GM12878 (cell line): ENCODE measurements around the gene BRSK2. TPM values are rescaled to one million over a fixed set of nuclear protein-coding genes. Genes with fewer than 3 reads are reported as not detected.

ENCODE experiments used
- ATAC-seq: fragments of 200-7000 bp; cut with Tn5 transposase; 3 replicates; pipeline ENCODE4 v1.9.1; 2020; ENCODE audit warnings: mild to moderate bottlenecking, moderate library complexity
- BruUV-seq: library from RNA; stranded (reverse); fragments of 400-500 nt; replicated peaks from 2 replicates; lab custom pipeline; 2021; lab: Mats Ljungman, UMichigan
- CTCF ChIA-PET: fragments of 300-600 bp; sonication (Branson Sonifier 250); formaldehyde crosslinking; extraction: SDS; loops from one replicate; lab custom pipeline; 2021; ENCODE audit warnings: inconsistent platforms; lab: Yijun Ruan, JAX
- POLR2A ChIA-PET: fragments of 350-600 bp; formaldehyde crosslinking; extraction: SDS; loops from one replicate; lab custom pipeline; 2021; ENCODE audit warnings: inconsistent platforms; lab: Charles Lee
- RAD21 ChIA-PET: fragments of 300-600 bp; sonication (Branson Sonifier 250); formaldehyde crosslinking; loops from one replicate; lab custom pipeline; 2023; ENCODE audit warnings: antibody characterized with exemption; ENCODE audit not compliant: unreplicated experiment; lab: Charles Lee
- SMC1A ChIA-PET: fragments of 300-600 bp; sonication (Branson Sonifier 250); formaldehyde crosslinking; loops from one replicate; lab custom pipeline; 2023; ENCODE audit not compliant: unreplicated experiment, uncharacterized antibody; lab: Charles Lee
- DNase-seq: peaks from one replicate; pipeline ENCODE4 v3.0.0-alpha.2; 2011; ENCODE audit warnings: low read depth, low spot score
- FAIRE-seq: peaks from 3 replicates; lab custom pipeline; 2011; peaks lifted over from hg19 to GRCh38; lab: Jason Lieb, UNC
- H2AFZ ChIP-seq: 2 replicates; pipeline ENCODE4 v1.6.0; 2011; ENCODE audit warnings: low read depth, low read length, control low read depth; ENCODE audit not compliant: control insufficient read depth
- H3K27ac ChIP-seq: 2 replicates; pipeline ENCODE4 v1.5.1; 2011; ENCODE audit warnings: control low read depth; ENCODE audit not compliant: control insufficient read depth, insufficient read depth
- H3K27me3 ChIP-seq, 2 experiments: replicated peaks in 1 of 2; 2 replicates each; pipeline versions ENCODE4 v1.6.0 to v1.6.1; 2011; ENCODE audit warnings: low read length in 1 of 2; ENCODE audit not compliant: control insufficient read depth in 2 of 2, insufficient read depth in 2 of 2
- H3K36me3 ChIP-seq, 2 experiments: 2 replicates each; pipeline ENCODE4 v1.5.1; 2011; ENCODE audit warnings: low read length in 1 of 2; ENCODE audit not compliant: control insufficient read depth in 2 of 2, insufficient read depth in 2 of 2
- H3K4me1 ChIP-seq: 2 replicates; pipeline ENCODE4 v1.6.1; 2011; ENCODE audit warnings: mild to moderate bottlenecking, low read length, moderate library complexity, mixed read lengths; ENCODE audit not compliant: control insufficient read depth, insufficient read depth
- H3K4me2 ChIP-seq: 2 replicates; pipeline ENCODE4 v1.6.0; 2011; ENCODE audit warnings: control low read depth; ENCODE audit not compliant: control insufficient read depth, insufficient read depth
- H3K4me3 ChIP-seq: fragments of 200-600 bp; sonication (generic); 2 replicates; pipeline ENCODE4 v1.5.1; 2016
- H3K79me2 ChIP-seq: 2 replicates; pipeline ENCODE4 v1.6.0; 2011; ENCODE audit warnings: low read length; ENCODE audit not compliant: control insufficient read depth, insufficient read depth
- H3K9ac ChIP-seq: 2 replicates; pipeline ENCODE4 v1.8.0; 2011; ENCODE audit warnings: low read length, control low read depth, mixed read lengths; ENCODE audit not compliant: control insufficient read depth, insufficient read depth
- H3K9me3 ChIP-seq: replicated peaks from 3 replicates; pipeline ENCODE4 v1.5.1; 2011; ENCODE audit warnings: mild to moderate bottlenecking, low read length; ENCODE audit not compliant: control insufficient read depth, insufficient read depth
- H4K20me1 ChIP-seq: 2 replicates; pipeline ENCODE4 v1.6.0; 2011; ENCODE audit not compliant: control insufficient read depth, insufficient read depth
- E2F8 ChIP-seq: fragments of 450-650 bp; IDR thresholded peaks from 2 replicates; pipeline ENCODE4 v1.6.1; 2018; ENCODE audit warnings: mild to moderate bottlenecking, low read depth, moderate library complexity; ENCODE audit not compliant: partially characterized antibody
- EED ChIP-seq: sonication (generic); IDR thresholded peaks from 2 replicates; pipeline ENCODE4 v1.6.1; 2016; ENCODE audit warnings: antibody characterized with exemption, low read depth
- HDAC6 ChIP-seq: fragments of 200-600 bp; sonication (generic); IDR thresholded peaks from one replicate; pipeline ENCODE4 v1.8.0; 2017; ENCODE audit warnings: antibody characterized with exemption; ENCODE audit not compliant: unreplicated experiment
- JUNB ChIP-seq: IDR thresholded peaks from 2 replicates; pipeline ENCODE4 v1.6.1; 2016; ENCODE audit warnings: antibody characterized with exemption, mild to moderate bottlenecking
- JUND ChIP-seq: IDR thresholded peaks from 2 replicates; pipeline ENCODE4 v1.6.1; 2012; ENCODE audit warnings: low read depth, mild to moderate bottlenecking, low read length, improper control_type of control experiment, moderate library complexity
- PAX5 ChIP-seq: IDR thresholded peaks from 2 replicates; pipeline ENCODE4 v1.6.1; 2011; ENCODE audit warnings: low read depth, low read length, borderline replicate concordance
- SMC3 ChIP-seq: IDR thresholded peaks from 2 replicates; pipeline ENCODE4 v1.6.1; 2011; ENCODE audit warnings: low read length, improper control_type of control experiment, borderline replicate concordance
- USF1 ChIP-seq: IDR thresholded peaks from 2 replicates; pipeline ENCODE4 v1.6.1; 2011; ENCODE audit warnings: borderline replicate concordance, low read depth, mild to moderate bottlenecking, moderate library complexity, mixed read lengths, low read length; ENCODE audit not compliant: insufficient read depth; ENCODE audit errors: extremely low read length
- YY1 ChIP-seq: IDR thresholded peaks from 2 replicates; pipeline ENCODE4 v1.6.1; 2011; ENCODE audit warnings: low read depth, mild to moderate bottlenecking, low read length
- WGBS: methylation state at CpG from one replicate; pipeline ENCODE4 v1.1.6; 2016; ENCODE audit warnings: low lambda C conversion rate; ENCODE audit not compliant: insufficient replicate concordance, insufficient coverage; ENCODE audit errors: missing lambda C conversion rate; 5-methylcytosine and 5-hydroxymethylcytosine counted together
- in situ Hi-C: fragments of 300-500 bp; cut with MboI; formaldehyde crosslinking; loops from 9 replicates; pipeline ENCODE4 v1.14.3; 2018; ENCODE audit warnings: mixed read lengths
- intact Hi-C: fragments of 100-400 bp; cut with micrococcal nuclease; formaldehyde crosslinking; loops from one replicate; pipeline ENCODE4 v1.14.2; 2022; ENCODE audit not compliant: unreplicated experiment
- polyA plus RNA-seq, 11 experiments: library from polyadenylated mRNA; depleted of rRNA in 4 of 11; unstranded in 6 of 11; stranded (reverse) in 5 of 11; fragments of >200 nt; fragmentation: Nextera tagmentation in 4 of 11; fragmentation: Illumina TruSeq in 1 of 11; extraction: Ambion mirVana in 4 of 11; extraction: Trizol in 1 of 11; gene quantifications; 1 replicate in 1 of 11; 2 replicates in 10 of 11; pipeline versions ENCODE4 v1.2.1 to v1.2.3, GENCODE V29; 2011 to 2016; ENCODE audit warnings: inconsistent platforms in 2 of 11, missing spikeins in 2 of 11, low read depth in 1 of 11
- total RNA-seq, 4 experiments: library from RNA; depleted of rRNA in 3 of 4; stranded (reverse); fragments of >200 nt in 3 of 4; fragmentation: Illumina TruSeq in 1 of 4; extraction: Trizol in 1 of 4; gene quantifications; 2 replicates each; pipeline versions ENCODE4 v1.2.1 to v1.2.3, GENCODE V29; 2013 to 2021

The BRSK2 gene
- total and polyA plus RNA-seq, 10 of the 15 experiments (the other 5 are each of a cell fraction or from before 2014, with no cell fraction given): 0.13 TPM; not detected in 9

DNA sequence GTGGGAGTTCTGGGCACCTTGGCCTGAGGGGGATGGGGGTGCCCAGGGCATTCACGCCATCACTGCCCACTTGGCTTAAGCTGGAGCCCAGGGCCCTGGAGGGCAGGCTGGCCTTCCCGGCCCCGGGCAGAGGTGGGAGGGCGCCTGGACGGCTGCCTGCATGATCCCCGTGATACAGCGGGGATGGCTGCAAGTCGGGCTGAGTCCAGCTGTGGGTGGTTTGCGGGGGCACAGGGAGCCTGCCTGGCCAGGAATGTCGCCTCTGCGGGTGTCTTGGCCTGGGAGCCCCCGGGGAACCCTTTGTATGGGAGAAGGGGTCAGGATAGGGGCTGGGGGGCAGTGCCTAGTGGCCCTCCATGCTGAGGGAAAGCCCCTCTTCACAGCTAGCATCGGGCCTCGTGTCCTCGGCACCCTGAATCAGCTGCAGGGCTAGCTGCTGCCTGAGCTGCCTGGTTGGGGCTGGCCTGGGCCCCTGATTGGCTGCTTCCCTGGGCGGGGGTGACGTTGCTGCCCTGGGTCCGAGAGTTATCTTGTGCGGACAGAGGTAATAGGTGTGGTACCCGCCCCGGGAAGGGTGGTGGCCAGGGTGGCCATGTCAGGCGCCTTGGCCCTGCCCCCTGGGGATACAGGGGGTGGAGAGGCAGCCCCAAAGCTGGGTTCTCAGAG is 8.3 kb downstream of the BRSK2 start:
- no peaks in the 10 kb centered on the region for H3K79me2 ChIP-seq
- no peaks in the 10 kb centered on the region for H4K20me1 ChIP-seq
- 22% methylated on average over 21 of the region's 22 CpGs for WGBS
- H3K4me2 ChIP-seq: no peak overlapping the region
- POLR2A ChIA-PET: interaction anchor here (0.5 kb wide), 1 partner anchor 13 kb away, joined by 6 read pairs; no protein-coding TSS in a partner anchor
- RAD21 ChIA-PET: no interaction called here
- H3K27ac ChIP-seq: no peak overlapping the region
- SMC1A ChIA-PET: no interaction called here
- H3K4me1 ChIP-seq: no peaks in the 10 kb centered on the region
- TF ChIP-seq PAX5 (no peak), YY1 (no peak)
- H3K36me3 ChIP-seq: no peaks in the 10 kb centered on the region
- FAIRE-seq (no peak), ATAC-seq (no peak), DNase-seq (no peak)
- no peak overlapping the region for H3K4me3 ChIP-seq
- H2AFZ ChIP-seq: no peak overlapping the region
- BruUV-seq: no TSS peak
- CTCF ChIA-PET: no interaction called here
- no peak overlapping the region for H3K9ac ChIP-seq
- no peaks in the 10 kb centered on the region for H3K27me3 ChIP-seq
- in situ Hi-C loops (no loop called here), intact Hi-C loops (no loop called here)
- no peaks in the 10 kb centered on the region; the same call in 2 of the 3 replicates for H3K9me3 ChIP-seq

GRCh38 chr11:1398528-1399235 is 8.9 kb downstream of the BRSK2 start:
- ChIA-PET CTCF (no interaction called here), POLR2A (interaction anchor here (0.5 kb wide), 1 partner anchor 13 kb away, joined by 6 read pairs; no protein-coding TSS in a partner anchor), RAD21 (no interaction called here), SMC1A (no interaction called here)
- Histone ChIP-seq H3K27ac (no peak overlapping the region), H3K4me2 (no peak overlapping the region), H3K4me1 (no peaks in the 10 kb centered on the region), H3K9me3 (no peaks in the 10 kb centered on the region; the same call in 2 of the 3 replicates), H3K4me3 (no peak overlapping the region), H2AFZ (no peak overlapping the region), H3K36me3 (no peaks in the 10 kb centered on the region), H3K9ac (no peak overlapping the region), H4K20me1 (no peaks in the 10 kb centered on the region), H3K79me2 (no peaks in the 10 kb centered on the region), H3K27me3 (no peaks in the 10 kb centered on the region)
- FAIRE-seq: no peak
- in situ Hi-C loops: no loop called here
- WGBS: 41% methylated on average over 22 of the region's 23 CpGs
- DNase-seq: no peak
- intact Hi-C loops: no loop called here
- BruUV-seq: no TSS peak
- no peak for ATAC-seq
- TF ChIP-seq USF1: no peak
- no peak for TF ChIP-seq JUNB
- no peak for TF ChIP-seq SMC3
- no peak for TF ChIP-seq EED
- TF ChIP-seq E2F8: no peak
- no peak for TF ChIP-seq HDAC6
- TF ChIP-seq JUND: no peak
